GM23338 (cell line): ENCODE measurements around the gene RBM19. TPM values are rescaled to one million over a fixed set of nuclear protein-coding genes. Genes with fewer than 3 reads are reported as not detected.

Source experiments
- ATAC-seq: fragments of 200-7000 bp; cut with Tn5 transposase; 3 replicates; pipeline ENCODE4 v1.9.1; 2020
- DNase-seq: peaks from one replicate; pipeline ENCODE4 v3.0.0-alpha.2; 2015; ENCODE audit warnings: low spot score
- H2AFZ ChIP-seq: fragments of 200-600 bp; sonication (generic); 2 replicates; pipeline ENCODE4 v1.8.0; 2016; ENCODE audit warnings: antibody characterized with exemption, mild to moderate bottlenecking, moderate library complexity
- H3F3A ChIP-seq: fragments of 200-600 bp; sonication (generic); replicated peaks from 2 replicates; pipeline ENCODE4 v1.8.0; 2017; ENCODE audit warnings: antibody characterized with exemption, mixed run types, low read depth
- H3K27ac ChIP-seq: fragments of 200-600 bp; sonication (generic); 2 replicates; pipeline ENCODE4 v1.6.1; 2016; ENCODE audit warnings: low read depth
- H3K27me3 ChIP-seq: fragments of 200-600 bp; sonication (generic); 2 replicates; pipeline ENCODE4 v1.8.0; 2016; ENCODE audit warnings: mild to moderate bottlenecking, mixed run types, moderate library complexity; ENCODE audit not compliant: insufficient read depth
- H3K36me3 ChIP-seq: fragments of 200-600 bp; sonication (generic); 2 replicates; pipeline ENCODE4 v1.8.0; 2016; ENCODE audit warnings: mild to moderate bottlenecking; ENCODE audit not compliant: insufficient read depth
- H3K4me1 ChIP-seq: fragments of 200-600 bp; sonication (generic); 2 replicates; pipeline ENCODE4 v1.8.0; 2016; ENCODE audit warnings: mild to moderate bottlenecking, moderate library complexity; ENCODE audit not compliant: insufficient read depth
- H3K4me2 ChIP-seq: fragments of 200-600 bp; sonication (generic); 2 replicates; pipeline ENCODE4 v1.7.1; 2017; ENCODE audit warnings: mixed run types
- H3K4me3 ChIP-seq: fragments of 200-600 bp; sonication (generic); 2 replicates; pipeline ENCODE4 v1.6.1; 2016; ENCODE audit warnings: mixed run types
- H3K79me2 ChIP-seq: fragments of 200-600 bp; sonication (generic); replicated peaks from 2 replicates; pipeline ENCODE4 v1.8.0; 2017; ENCODE audit warnings: mild to moderate bottlenecking; ENCODE audit not compliant: insufficient read depth
- H3K9me2 ChIP-seq: fragments of 200-600 bp; sonication (generic); 2 replicates; pipeline ENCODE4 v1.8.0; 2017; ENCODE audit not compliant: insufficient read depth
- H4K20me1 ChIP-seq: fragments of 200-600 bp; sonication (generic); replicated peaks from 2 replicates; pipeline ENCODE4 v1.8.0; 2017; ENCODE audit warnings: mild to moderate bottlenecking; ENCODE audit not compliant: insufficient read depth
- H3K27ac Mint-ChIP-seq: 2 replicates; pipeline ENCODE4 v1.8.0; 2020; ENCODE audit warnings: inconsistent platforms, mild to moderate bottlenecking, moderate library complexity, mixed read lengths
- H3K27me3 Mint-ChIP-seq: 3 replicates; pipeline ENCODE4 v1.8.0; 2022; ENCODE audit warnings: low read depth, mild to moderate bottlenecking, moderate library complexity, mixed read lengths, inconsistent platforms; ENCODE audit not compliant: insufficient read depth, poor library complexity
- H3K36me3 Mint-ChIP-seq: 3 replicates; pipeline ENCODE4 v1.8.0; 2021; ENCODE audit warnings: low read depth, mild to moderate bottlenecking, inconsistent platforms, moderate library complexity, mixed read lengths
- H3K4me1 Mint-ChIP-seq: 3 replicates; pipeline ENCODE4 v1.8.0; 2020; ENCODE audit warnings: mild to moderate bottlenecking, inconsistent platforms, mixed read lengths
- H3K4me3 Mint-ChIP-seq: 3 replicates; pipeline ENCODE4 v1.8.0; 2021; ENCODE audit warnings: moderate library complexity, mild to moderate bottlenecking, inconsistent platforms, mixed read lengths
- H3K9me3 Mint-ChIP-seq: 3 replicates; pipeline ENCODE4 v1.8.0; 2020; ENCODE audit warnings: moderate library complexity, mild to moderate bottlenecking, inconsistent platforms, mixed read lengths
- CREB1 ChIP-seq: fragments of 250-450 bp; sonication (Bioruptor Pico); IDR thresholded peaks from 2 replicates; pipeline ENCODE4 v1.5.0; 2020; ENCODE audit warnings: low read depth, mild to moderate bottlenecking, moderate library complexity
- CTCF ChIP-seq, 2 experiments: fragments of 200-600 bp in 1 of 2; sonication (generic) in 1 of 2; conservative IDR thresholded peaks; 2 replicates each; pipeline versions ENCODE4 v1.5.1 to v1.6.1; 2016 to 2017; ENCODE audit warnings: antibody characterized with exemption in 2 of 2, low read depth in 2 of 2, mild to moderate bottlenecking in 2 of 2, moderate library complexity in 1 of 2
- EZH2 ChIP-seq: fragments of 200-600 bp; sonication (generic); IDR thresholded peaks from one replicate; pipeline ENCODE4 v1.8.0; 2017; ENCODE audit warnings: antibody characterized with exemption, mild to moderate bottlenecking, low read depth; ENCODE audit not compliant: unreplicated experiment
- EZH2phosphoT487 ChIP-seq: fragments of 200-600 bp; sonication (generic); IDR thresholded peaks from one replicate; pipeline ENCODE4 v1.8.1; 2018; ENCODE audit warnings: antibody characterized with exemption; ENCODE audit not compliant: unreplicated experiment
- JUNB ChIP-seq: IDR thresholded peaks from one replicate; pipeline ENCODE4 v1.6.1; 2016; ENCODE audit warnings: antibody characterized with exemption; ENCODE audit not compliant: unreplicated experiment
- NANOG ChIP-seq: IDR thresholded peaks from 2 replicates; pipeline ENCODE4 v1.6.1; 2016; ENCODE audit warnings: antibody characterized with exemption, borderline replicate concordance
- POLR2AphosphoS5 ChIP-seq: IDR thresholded peaks from 2 replicates; pipeline ENCODE4 v1.6.1; 2016; ENCODE audit warnings: antibody characterized with exemption, low read depth
- STAT1 ChIP-seq: IDR thresholded peaks from one replicate; pipeline ENCODE4 v1.6.1; 2016; ENCODE audit warnings: antibody characterized with exemption; ENCODE audit not compliant: unreplicated experiment
- ZNF114 ChIP-seq: fragments of 250-450 bp; sonication (Bioruptor Pico); IDR thresholded peaks from 2 replicates; pipeline ENCODE4 v1.5.0; 2020; ENCODE audit warnings: mild to moderate bottlenecking, moderate library complexity
- ZNF331 ChIP-seq: fragments of 250-450 bp; sonication (Bioruptor Pico); IDR thresholded peaks from 2 replicates; pipeline ENCODE4 v1.5.0; 2020; ENCODE audit warnings: low read depth, mild to moderate bottlenecking, moderate library complexity
- polyA plus RNA-seq: library from polyadenylated mRNA; unstranded; fragments of >200 nt; fragmentation: Nextera tagmentation; extraction: Ambion mirVana; gene quantifications from 2 replicates; pipeline ENCODE4 v1.2.1, GENCODE V29; 2016
- total RNA-seq: library from RNA; depleted of rRNA; stranded (reverse); fragments of >200 nt; shearing (Covaris generic); gene quantifications from 2 replicates; pipeline ENCODE4 v1.2.3, GENCODE V29; 2014
- TF ChIP-seq, protein P1 (sequence below): fragments of 250-450 bp; sonication (Bioruptor Pico); IDR thresholded peaks from 2 replicates; pipeline ENCODE4 v1.5.0; 2020; ENCODE audit warnings: mild to moderate bottlenecking, moderate library complexity
- TF ChIP-seq, protein P2 (sequence below): IDR thresholded peaks from 2 replicates; pipeline ENCODE4 v1.6.1; 2016; ENCODE audit warnings: antibody characterized with exemption
- TF ChIP-seq, protein P3 (sequence below): IDR thresholded peaks from one replicate; pipeline ENCODE4 v1.6.1; 2018; ENCODE audit warnings: antibody characterized with exemption; ENCODE audit not compliant: unreplicated experiment

RBM19 gene
- total and polyA plus RNA-seq, 2 experiments from 2014 or later, result 43.4 to 56.7 TPM

GRCh38 chr12:113926788-113927187 is 39.3 kb downstream of the RBM19 start:
- Histone ChIP-seq H3F3A (no peaks in the 10 kb centered on the region), H3K4me1 (peaks cover 14% of the 10 kb centered on the region), H3K4me2 (no peak overlapping the region), H3K79me2 (no peaks in the 10 kb centered on the region), H3K4me3 (no peak overlapping the region), H4K20me1 (no peaks in the 10 kb centered on the region), H3K27ac (no peak overlapping the region), H3K27me3 (no peaks in the 10 kb centered on the region), H3K9me2 (no peaks in the 10 kb centered on the region), H2AFZ (no peak overlapping the region), H3K36me3 (peaks cover 11% of the 10 kb centered on the region; the same call in 1 of the 2 replicates)
- DNase-seq (no peak), ATAC-seq (no peak)
- Mint-ChIP-seq H3K36me3 (peaks cover 44% of the 10 kb centered on the region), H3K9me3 (no peaks in the 10 kb centered on the region; the same call in 2 of the 3 replicates), H3K27ac (peak overlapping the region; percentile 59; the same call in 1 of the 2 replicates), H3K4me1 (peaks cover 28% of the 10 kb centered on the region), H3K27me3 (peaks cover 7% of the 10 kb centered on the region), H3K4me3 (no peak overlapping the region)
- TF ChIP-seq EZH2 (no peak), CTCF (conservative IDR thresholded peaks at IDR 0.05; ENCODE audit: low read depth in 2 of 2) (no peak), JUNB (no peak), ZNF114 (CRISPR knock-in tag) (no peak), CREB1 (CRISPR knock-in tag) (no peak), POLR2AphosphoS5 (no peak), NANOG (no peak), EZH2phosphoT487 (no peak), STAT1 (no peak), ZNF331 (CRISPR knock-in tag) (no peak)
- TF ChIP-seq, protein P1, sequence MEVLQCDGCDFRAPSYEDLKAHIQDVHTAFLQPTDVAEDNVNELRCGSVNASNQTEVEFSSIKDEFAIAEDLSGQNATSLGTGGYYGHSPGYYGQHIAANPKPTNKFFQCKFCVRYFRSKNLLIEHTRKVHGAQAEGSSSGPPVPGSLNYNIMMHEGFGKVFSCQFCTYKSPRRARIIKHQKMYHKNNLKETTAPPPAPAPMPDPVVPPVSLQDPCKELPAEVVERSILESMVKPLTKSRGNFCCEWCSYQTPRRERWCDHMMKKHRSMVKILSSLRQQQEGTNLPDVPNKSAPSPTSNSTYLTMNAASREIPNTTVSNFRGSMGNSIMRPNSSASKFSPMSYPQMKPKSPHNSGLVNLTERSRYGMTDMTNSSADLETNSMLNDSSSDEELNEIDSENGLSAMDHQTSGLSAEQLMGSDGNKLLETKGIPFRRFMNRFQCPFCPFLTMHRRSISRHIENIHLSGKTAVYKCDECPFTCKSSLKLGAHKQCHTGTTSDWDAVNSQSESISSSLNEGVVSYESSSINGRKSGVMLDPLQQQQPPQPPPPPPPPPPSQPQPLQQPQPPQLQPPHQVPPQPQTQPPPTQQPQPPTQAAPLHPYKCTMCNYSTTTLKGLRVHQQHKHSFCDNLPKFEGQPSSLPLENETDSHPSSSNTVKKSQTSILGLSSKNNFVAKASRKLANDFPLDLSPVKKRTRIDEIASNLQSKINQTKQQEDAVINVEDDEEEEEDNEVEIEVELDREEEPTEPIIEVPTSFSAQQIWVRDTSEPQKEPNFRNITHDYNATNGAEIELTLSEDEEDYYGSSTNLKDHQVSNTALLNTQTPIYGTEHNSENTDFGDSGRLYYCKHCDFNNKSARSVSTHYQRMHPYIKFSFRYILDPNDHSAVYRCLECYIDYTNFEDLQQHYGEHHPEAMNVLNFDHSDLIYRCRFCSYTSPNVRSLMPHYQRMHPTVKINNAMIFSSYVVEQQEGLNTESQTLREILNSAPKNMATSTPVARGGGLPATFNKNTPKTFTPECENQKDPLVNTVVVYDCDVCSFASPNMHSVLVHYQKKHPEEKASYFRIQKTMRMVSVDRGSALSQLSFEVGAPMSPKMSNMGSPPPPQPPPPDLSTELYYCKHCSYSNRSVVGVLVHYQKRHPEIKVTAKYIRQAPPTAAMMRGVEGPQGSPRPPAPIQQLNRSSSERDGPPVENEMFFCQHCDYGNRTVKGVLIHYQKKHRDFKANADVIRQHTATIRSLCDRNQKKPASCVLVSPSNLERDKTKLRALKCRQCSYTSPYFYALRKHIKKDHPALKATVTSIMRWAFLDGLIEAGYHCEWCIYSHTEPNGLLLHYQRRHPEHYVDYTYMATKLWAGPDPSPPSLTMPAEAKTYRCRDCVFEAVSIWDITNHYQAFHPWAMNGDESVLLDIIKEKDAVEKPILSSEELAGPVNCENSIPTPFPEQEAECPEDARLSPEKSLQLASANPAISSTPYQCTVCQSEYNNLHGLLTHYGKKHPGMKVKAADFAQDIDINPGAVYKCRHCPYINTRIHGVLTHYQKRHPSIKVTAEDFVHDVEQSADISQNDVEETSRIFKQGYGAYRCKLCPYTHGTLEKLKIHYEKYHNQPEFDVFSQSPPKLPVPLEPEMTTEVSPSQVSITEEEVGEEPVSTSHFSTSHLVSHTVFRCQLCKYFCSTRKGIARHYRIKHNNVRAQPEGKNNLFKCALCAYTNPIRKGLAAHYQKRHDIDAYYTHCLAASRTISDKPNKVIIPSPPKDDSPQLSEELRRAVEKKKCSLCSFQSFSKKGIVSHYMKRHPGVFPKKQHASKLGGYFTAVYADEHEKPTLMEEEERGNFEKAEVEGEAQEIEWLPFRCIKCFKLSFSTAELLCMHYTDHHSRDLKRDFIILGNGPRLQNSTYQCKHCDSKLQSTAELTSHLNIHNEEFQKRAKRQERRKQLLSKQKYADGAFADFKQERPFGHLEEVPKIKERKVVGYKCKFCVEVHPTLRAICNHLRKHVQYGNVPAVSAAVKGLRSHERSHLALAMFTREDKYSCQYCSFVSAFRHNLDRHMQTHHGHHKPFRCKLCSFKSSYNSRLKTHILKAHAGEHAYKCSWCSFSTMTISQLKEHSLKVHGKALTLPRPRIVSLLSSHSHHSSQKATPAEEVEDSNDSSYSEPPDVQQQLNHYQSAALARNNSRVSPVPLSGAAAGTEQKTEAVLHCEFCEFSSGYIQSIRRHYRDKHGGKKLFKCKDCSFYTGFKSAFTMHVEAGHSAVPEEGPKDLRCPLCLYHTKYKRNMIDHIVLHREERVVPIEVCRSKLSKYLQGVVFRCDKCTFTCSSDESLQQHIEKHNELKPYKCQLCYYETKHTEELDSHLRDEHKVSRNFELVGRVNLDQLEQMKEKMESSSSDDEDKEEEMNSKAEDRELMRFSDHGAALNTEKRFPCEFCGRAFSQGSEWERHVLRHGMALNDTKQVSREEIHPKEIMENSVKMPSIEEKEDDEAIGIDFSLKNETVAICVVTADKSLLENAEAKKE (CRISPR knock-in tag), result no peak
- TF ChIP-seq, protein P2, sequence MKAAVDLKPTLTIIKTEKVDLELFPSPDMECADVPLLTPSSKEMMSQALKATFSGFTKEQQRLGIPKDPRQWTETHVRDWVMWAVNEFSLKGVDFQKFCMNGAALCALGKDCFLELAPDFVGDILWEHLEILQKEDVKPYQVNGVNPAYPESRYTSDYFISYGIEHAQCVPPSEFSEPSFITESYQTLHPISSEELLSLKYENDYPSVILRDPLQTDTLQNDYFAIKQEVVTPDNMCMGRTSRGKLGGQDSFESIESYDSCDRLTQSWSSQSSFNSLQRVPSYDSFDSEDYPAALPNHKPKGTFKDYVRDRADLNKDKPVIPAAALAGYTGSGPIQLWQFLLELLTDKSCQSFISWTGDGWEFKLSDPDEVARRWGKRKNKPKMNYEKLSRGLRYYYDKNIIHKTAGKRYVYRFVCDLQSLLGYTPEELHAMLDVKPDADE, result no peak
- TF ChIP-seq, protein P3, sequence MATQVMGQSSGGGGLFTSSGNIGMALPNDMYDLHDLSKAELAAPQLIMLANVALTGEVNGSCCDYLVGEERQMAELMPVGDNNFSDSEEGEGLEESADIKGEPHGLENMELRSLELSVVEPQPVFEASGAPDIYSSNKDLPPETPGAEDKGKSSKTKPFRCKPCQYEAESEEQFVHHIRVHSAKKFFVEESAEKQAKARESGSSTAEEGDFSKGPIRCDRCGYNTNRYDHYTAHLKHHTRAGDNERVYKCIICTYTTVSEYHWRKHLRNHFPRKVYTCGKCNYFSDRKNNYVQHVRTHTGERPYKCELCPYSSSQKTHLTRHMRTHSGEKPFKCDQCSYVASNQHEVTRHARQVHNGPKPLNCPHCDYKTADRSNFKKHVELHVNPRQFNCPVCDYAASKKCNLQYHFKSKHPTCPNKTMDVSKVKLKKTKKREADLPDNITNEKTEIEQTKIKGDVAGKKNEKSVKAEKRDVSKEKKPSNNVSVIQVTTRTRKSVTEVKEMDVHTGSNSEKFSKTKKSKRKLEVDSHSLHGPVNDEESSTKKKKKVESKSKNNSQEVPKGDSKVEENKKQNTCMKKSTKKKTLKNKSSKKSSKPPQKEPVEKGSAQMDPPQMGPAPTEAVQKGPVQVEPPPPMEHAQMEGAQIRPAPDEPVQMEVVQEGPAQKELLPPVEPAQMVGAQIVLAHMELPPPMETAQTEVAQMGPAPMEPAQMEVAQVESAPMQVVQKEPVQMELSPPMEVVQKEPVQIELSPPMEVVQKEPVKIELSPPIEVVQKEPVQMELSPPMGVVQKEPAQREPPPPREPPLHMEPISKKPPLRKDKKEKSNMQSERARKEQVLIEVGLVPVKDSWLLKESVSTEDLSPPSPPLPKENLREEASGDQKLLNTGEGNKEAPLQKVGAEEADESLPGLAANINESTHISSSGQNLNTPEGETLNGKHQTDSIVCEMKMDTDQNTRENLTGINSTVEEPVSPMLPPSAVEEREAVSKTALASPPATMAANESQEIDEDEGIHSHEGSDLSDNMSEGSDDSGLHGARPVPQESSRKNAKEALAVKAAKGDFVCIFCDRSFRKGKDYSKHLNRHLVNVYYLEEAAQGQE, result no peak
